Uterus (tissue), 2 donors: Measurements from ENCODE around the gene ADGRG4.

Experiments used
- POLR2A ChIP-seq, 2 donors: fragments of 450-650 bp; IDR thresholded peaks; one replicate each; pipeline ENCODE4 v1.6.1; 2016; ENCODE audit warnings: antibody characterized with exemption in 2 of 2, mild to moderate bottlenecking in 1 of 2, moderate library complexity in 1 of 2
- TF ChIP-seq, protein P1 (sequence below), 4 experiments: fragments of 200-600 bp in 2 of 4; fragments of 450-650 bp in 2 of 4; sonication (generic) in 2 of 4; IDR thresholded peaks; one replicate each; pipeline ENCODE4 v1.5.1; 2016 to 2019; ENCODE audit warnings: antibody characterized with exemption in 4 of 4, mild to moderate bottlenecking in 2 of 4, moderate library complexity in 1 of 4

GRCh38 chrX:136336623-136337022 lies 35.9 kb downstream of the ADGRG4 start:
- TF ChIP-seq, protein P1, sequence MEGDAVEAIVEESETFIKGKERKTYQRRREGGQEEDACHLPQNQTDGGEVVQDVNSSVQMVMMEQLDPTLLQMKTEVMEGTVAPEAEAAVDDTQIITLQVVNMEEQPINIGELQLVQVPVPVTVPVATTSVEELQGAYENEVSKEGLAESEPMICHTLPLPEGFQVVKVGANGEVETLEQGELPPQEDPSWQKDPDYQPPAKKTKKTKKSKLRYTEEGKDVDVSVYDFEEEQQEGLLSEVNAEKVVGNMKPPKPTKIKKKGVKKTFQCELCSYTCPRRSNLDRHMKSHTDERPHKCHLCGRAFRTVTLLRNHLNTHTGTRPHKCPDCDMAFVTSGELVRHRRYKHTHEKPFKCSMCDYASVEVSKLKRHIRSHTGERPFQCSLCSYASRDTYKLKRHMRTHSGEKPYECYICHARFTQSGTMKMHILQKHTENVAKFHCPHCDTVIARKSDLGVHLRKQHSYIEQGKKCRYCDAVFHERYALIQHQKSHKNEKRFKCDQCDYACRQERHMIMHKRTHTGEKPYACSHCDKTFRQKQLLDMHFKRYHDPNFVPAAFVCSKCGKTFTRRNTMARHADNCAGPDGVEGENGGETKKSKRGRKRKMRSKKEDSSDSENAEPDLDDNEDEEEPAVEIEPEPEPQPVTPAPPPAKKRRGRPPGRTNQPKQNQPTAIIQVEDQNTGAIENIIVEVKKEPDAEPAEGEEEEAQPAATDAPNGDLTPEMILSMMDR (IDR thresholded peaks at IDR 0.05) = no peak
- no peak for TF ChIP-seq POLR2A (IDR thresholded peaks at IDR 0.05)
